Measurements from ENCODE around the gene TMEM258. TPM values are rescaled to one million over a fixed set of nuclear protein-coding genes. Genes with fewer than 3 reads are reported as not detected.

The TMEM258 gene
- polyA plus RNA-seq, 5 donors: 132 to 212 (median 171) TPM

GRCh38 chr11:61745781-61746441 is 46.5 kb downstream of the TMEM258 start:
- DNase-seq: no peak

GRCh38 chr11:61744609-61745156 is 47.7 kb downstream of the TMEM258 start:
- no peak for DNase-seq

GRCh38 chr11:61744181-61744580 is 48.2 kb downstream of the TMEM258 start:
- no peak for DNase-seq

GRCh38 chr11:61743486-61744095 is 48.8 kb downstream of the TMEM258 start:
- DNase-seq: no peak

GRCh38 chr11:61742391-61742790 is 50.0 kb downstream of the TMEM258 start:
- no peak for DNase-seq

- no peak for DNase-seq
These were observed 52.4 kb downstream of the TMEM258 start for GRCh38 chr11:61739966-61740365.

GRCh38 chr11:61739413-61739812 is 53.0 kb downstream of the TMEM258 start:
- DNase-seq: no peak

Other genes with a start within 250 kb of the TMEM258 start
- gene SYT7, start 211.5 kb downstream of the TMEM258 start, polyA plus RNA-seq (ENCODE audit: insufficient read depth in 1 of 5, insufficient read length in 5 of 5, low replicate concordance in 1 of 5): 1 to 10 TPM; 6.2 to 7.4 (median 6.7) TPM
- gene DAGLA, start 112.2 kb downstream of the TMEM258 start, polyA plus RNA-seq (ENCODE audit: insufficient read depth in 1 of 5, insufficient read length in 5 of 5, low replicate concordance in 1 of 5): 1 to 10 TPM; 1.9 to 3.9 (median 2.7) TPM
- 10 to 100 TPM; 20.7 to 39.0 (median 28.7) TPM for gene MYRF, start 40.0 kb downstream of the TMEM258 start, polyA plus RNA-seq (ENCODE audit: insufficient read depth in 1 of 5, insufficient read length in 5 of 5, low replicate concordance in 1 of 5)
- 10 to 100 TPM; 24.3 to 38.2 (median 28.5) TPM for gene FEN1, start 312 bp upstream of the TMEM258 start, polyA plus RNA-seq (ENCODE audit: insufficient read depth in 1 of 5, insufficient read length in 5 of 5, low replicate concordance in 1 of 5)
- 10 to 100 TPM; 23.0 to 36.2 (median 29.4) TPM for gene FADS1, start 24.4 kb upstream of the TMEM258 start, polyA plus RNA-seq (ENCODE audit: insufficient read depth in 1 of 5, insufficient read length in 5 of 5, low replicate concordance in 1 of 5)
- gene FADS2, start 35.7 kb upstream of the TMEM258 start, polyA plus RNA-seq (ENCODE audit: insufficient read depth in 1 of 5, insufficient read length in 5 of 5, low replicate concordance in 1 of 5): 100 to 1,000 TPM in 1 of 5 donors, 10 to 100 TPM in 4; 47.7 to 120 (median 74.9) TPM
- 10 to 100 TPM in 3 of 5 donors, 1 to 10 TPM in 2; 7.6 to 17.9 (median 11.1) TPM for gene FADS3, start 98.9 kb upstream of the TMEM258 start, polyA plus RNA-seq (ENCODE audit: insufficient read depth in 1 of 5, insufficient read length in 5 of 5, low replicate concordance in 1 of 5)
- 10 to 100 TPM in 3 of 5 donors, 1 to 10 TPM in 2; 7.4 to 20.2 (median 10.5) TPM for gene RAB3IL1, start 125.0 kb upstream of the TMEM258 start, polyA plus RNA-seq (ENCODE audit: insufficient read depth in 1 of 5, insufficient read length in 5 of 5, low replicate concordance in 1 of 5)
- 1 to 10 TPM; 4.2 to 6.5 (median 6.0) TPM for gene BEST1, start 157.8 kb upstream of the TMEM258 start, polyA plus RNA-seq (ENCODE audit: insufficient read depth in 1 of 5, insufficient read length in 5 of 5, low replicate concordance in 1 of 5)
- gene FTH1, start 175.0 kb upstream of the TMEM258 start, polyA plus RNA-seq (ENCODE audit: insufficient read depth in 1 of 5, insufficient read length in 5 of 5, low replicate concordance in 1 of 5): 1,000 to 10,000 TPM; 1,688 to 2,297 (median 2,057) TPM

All from right lung (tissue), 5 donors.